ENCODE results near the gene SLC16A3. TPM values are rescaled to one million over a fixed set of nuclear protein-coding genes. Genes with fewer than 3 reads are reported as not detected.
A peak's percentile ranks its signal among the peaks of the same experiment; 100 is the strongest.

SLC16A3 gene
- total RNA-seq, 2 donors from 2014 or later, result 148 to 298 TPM

DNA sequence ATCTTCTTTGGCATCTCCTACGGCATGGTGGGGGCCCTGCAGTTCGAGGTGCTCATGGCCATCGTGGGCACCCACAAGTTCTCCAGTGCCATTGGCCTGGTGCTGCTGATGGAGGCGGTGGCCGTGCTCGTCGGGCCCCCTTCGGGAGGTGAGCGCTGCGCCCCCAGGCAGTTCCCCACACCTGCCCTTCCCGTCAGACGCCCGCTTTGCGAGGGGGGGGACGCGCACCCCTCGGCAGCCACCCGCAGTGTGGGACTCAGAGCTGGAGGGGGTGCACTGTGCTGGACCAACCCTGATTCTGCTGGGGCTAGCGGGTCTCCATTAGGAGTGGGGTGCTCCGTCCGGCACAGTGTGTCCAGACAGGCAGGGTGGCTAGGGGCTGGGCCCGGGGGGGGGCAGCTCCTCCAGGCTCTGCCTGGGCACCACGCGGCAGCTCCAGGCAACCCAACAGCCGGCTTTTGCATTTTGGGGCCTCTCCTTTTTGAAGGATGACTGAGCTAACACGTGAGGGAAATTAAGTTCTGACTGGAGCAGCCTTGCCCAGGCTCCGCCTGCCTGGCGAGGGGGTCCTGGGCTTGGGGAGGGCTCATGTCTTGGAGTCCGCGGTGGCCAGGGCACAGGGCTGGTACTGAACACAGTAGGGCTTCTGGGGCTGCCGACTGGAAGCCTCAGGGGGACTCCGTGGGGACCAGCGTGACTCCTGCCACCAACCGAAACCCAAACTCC lies 9.1 kb downstream of the SLC16A3 start:
- H3K36me3 ChIP-seq, result peaks cover 9% of the 10 kb centered on the region

DNA sequence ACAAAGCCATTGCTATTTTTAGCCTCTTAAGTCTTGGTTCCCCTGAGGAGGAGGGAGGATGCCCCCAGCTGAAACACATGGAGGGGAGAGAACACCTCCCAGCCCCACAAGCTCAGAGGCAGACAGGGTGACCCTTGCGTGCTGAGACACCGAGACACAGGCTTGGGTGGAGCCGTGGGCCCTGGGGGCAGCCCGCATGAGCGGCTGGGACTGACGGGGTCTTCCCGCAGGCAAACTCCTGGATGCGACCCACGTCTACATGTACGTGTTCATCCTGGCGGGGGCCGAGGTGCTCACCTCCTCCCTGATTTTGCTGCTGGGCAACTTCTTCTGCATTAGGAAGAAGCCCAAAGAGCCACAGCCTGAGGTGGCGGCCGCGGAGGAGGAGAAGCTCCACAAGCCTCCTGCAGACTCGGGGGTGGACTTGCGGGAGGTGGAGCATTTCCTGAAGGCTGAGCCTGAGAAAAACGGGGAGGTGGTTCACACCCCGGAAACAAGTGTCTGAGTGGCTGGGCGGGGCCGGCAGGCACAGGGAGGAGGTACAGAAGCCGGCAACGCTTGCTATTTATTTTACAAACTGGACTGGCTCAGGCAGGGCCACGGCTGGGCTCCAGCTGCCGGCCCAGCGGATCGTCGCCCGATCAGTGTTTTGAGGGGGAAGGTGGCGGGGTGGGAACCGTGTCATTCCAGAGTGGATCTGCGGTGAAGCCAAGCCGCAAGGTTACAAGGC lies 9.8 kb downstream of the SLC16A3 start:
- H3K9ac ChIP-seq (ENCODE audit: low read depth in 2 of 2, low read length in 2 of 2), result peak overlapping the region; percentile 27 to 70
- H3K4me3 ChIP-seq, result no peak overlapping the region
- H3K4me1 ChIP-seq, result peaks cover 58% of the 10 kb centered on the region
- H3K27me3 ChIP-seq, result no peaks in the 10 kb centered on the region
- peak; percentile 93 for DNase-seq
- intact Hi-C loops (cut with DNase I), result no loop called here
- H3K27ac ChIP-seq, result peak overlapping the region; percentile 45
- no peaks in the 10 kb centered on the region for H3K9me3 ChIP-seq
- peaks cover 9% of the 10 kb centered on the region for H3K36me3 ChIP-seq
- TF ChIP-seq, protein P1, sequence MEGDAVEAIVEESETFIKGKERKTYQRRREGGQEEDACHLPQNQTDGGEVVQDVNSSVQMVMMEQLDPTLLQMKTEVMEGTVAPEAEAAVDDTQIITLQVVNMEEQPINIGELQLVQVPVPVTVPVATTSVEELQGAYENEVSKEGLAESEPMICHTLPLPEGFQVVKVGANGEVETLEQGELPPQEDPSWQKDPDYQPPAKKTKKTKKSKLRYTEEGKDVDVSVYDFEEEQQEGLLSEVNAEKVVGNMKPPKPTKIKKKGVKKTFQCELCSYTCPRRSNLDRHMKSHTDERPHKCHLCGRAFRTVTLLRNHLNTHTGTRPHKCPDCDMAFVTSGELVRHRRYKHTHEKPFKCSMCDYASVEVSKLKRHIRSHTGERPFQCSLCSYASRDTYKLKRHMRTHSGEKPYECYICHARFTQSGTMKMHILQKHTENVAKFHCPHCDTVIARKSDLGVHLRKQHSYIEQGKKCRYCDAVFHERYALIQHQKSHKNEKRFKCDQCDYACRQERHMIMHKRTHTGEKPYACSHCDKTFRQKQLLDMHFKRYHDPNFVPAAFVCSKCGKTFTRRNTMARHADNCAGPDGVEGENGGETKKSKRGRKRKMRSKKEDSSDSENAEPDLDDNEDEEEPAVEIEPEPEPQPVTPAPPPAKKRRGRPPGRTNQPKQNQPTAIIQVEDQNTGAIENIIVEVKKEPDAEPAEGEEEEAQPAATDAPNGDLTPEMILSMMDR (IDR thresholded peaks at IDR 0.05), result no peak

More for the DNA sequence above, 9.1 kb downstream of the SLC16A3 start:
- Histone ChIP-seq H3K4me3 (no peak overlapping the region), H3K9ac (ENCODE audit: low read depth in 2 of 2, low read length in 2 of 2) (peak overlapping the region in 1 of 2 donors; percentile 70), H3K27me3 (no peaks in the 10 kb centered on the region), H3K4me1 (peaks cover 58% of the 10 kb centered on the region), H3K9me3 (no peaks in the 10 kb centered on the region), H3K27ac (peak overlapping the region; percentile 45)
- TF ChIP-seq, protein P1 (IDR thresholded peaks at IDR 0.05), result no peak
- DNase-seq, result no peak
- intact Hi-C loops (cut with DNase I), result loop anchor here (2.0 kb wide), 1 partner anchor 83 kb away; no protein-coding TSS in a partner anchor

DNA sequence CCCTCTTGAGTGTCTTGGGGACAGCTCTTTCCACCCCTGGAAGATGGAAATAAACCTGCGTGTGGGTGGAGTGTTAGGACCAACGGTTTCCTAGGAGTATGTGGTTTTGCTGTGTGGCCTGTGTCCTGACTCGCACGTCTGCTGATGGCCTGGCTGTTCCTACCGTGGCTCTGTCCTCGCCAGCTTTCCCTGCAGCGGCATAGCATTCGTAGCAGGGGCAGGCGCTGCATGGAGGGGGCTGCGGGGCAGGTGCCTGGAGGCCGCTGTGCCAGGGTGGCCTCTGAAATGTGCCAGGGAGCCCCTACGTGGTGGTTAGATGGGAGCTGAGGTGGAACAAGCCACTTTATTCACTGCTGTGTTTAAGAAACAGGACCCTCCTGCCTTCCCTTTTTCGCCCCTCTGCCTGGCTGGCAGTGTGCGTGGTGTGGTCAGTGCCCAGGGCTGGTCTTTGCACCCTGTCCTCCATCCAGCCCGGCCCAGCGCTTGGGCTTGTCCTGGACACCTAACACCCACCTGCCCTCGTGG lies 10.6 kb downstream of the SLC16A3 start:
- DNase-seq, result no peak
- Histone ChIP-seq H3K4me1 (peaks cover 65% of the 10 kb centered on the region), H3K4me3 (no peak overlapping the region), H3K36me3 (peaks cover 13% of the 10 kb centered on the region), H3K9ac (ENCODE audit: low read depth in 2 of 2, low read length in 2 of 2) (peak overlapping the region in 1 of 2 donors; percentile 8), H3K27ac (peak overlapping the region; percentile 45), H3K27me3 (no peaks in the 10 kb centered on the region), H3K9me3 (no peaks in the 10 kb centered on the region)
- TF ChIP-seq, protein P1 (IDR thresholded peaks at IDR 0.05), result no peak
- intact Hi-C loops (cut with DNase I), result no loop called here

DNA sequence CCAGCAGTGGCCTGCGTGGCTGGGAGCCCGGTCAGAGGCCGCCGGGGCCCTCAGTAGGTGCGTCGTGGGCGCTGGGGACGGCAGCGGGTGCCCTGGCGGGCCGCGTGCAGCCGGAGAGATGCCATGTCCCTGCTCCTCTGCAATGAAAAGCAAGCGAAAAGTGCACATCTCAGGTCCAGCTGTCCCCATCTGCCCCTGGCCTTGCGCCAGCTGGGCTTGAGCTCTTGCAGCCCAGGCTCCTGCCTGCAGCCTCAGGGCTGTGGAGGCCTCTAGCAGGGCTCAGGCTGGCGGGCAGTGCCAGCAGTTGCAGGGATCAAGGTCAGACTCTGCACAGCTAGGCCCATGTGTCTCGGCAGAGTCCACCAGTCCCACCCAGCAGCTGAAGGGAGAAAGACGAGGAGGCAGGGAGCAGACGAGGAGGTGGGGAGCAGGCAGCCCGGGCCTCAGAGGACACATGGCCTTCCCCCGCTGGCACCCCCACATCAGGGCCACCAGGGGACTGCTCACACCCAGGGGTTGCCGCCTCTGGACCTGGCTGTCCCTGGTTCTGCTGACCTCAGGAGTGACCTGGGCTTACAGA lies 11.2 kb downstream of the SLC16A3 start:
- H3K4me3 ChIP-seq, result no peak overlapping the region
- peaks cover 16% of the 10 kb centered on the region for H3K36me3 ChIP-seq
- H3K27me3 ChIP-seq, result no peaks in the 10 kb centered on the region
- H3K4me1 ChIP-seq, result peaks cover 68% of the 10 kb centered on the region
- no peak overlapping the region for H3K27ac ChIP-seq
- intact Hi-C loops (cut with DNase I), result no loop called here
- no peak overlapping the region for H3K9ac ChIP-seq (ENCODE audit: low read depth in 2 of 2, low read length in 2 of 2)
- H3K9me3 ChIP-seq, result no peaks in the 10 kb centered on the region
- TF ChIP-seq, protein P1 (IDR thresholded peaks at IDR 0.05), result no peak
- DNase-seq, result no peak

DNA sequence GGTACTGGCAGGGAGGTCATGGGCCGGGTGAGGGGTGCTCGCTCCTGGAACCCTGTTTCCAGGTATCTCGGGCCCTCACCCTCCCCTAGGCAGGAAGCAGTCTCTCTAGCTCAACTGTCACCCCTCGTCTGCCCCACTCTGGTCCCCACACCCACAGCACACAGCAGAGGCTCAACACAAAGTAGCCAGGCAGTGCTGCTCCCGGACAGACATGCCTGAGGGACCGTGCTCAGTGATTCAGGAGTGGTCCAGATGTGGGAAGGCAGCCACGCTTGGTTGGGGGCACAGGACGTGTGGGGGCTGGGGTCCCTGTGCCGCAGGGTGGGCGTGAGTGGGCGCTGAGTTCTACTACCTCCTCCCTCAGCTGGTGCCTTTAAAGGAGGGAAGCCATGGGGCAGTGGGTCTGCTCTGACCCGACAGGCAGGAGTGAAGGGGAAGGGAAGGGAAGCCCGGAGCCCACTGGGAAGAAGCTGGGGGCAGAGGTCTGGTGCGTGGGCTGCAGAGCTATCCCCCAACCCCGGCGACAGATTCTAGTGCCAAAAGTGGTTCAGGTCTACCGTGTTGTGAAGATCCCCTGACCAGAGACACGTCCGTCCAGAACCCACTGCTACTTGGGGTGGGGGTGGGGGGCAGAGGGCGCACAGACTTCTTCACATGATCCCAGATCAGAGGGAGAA lies 11.8 kb downstream of the SLC16A3 start:
- no peak overlapping the region for H3K9ac ChIP-seq (ENCODE audit: low read depth in 2 of 2, low read length in 2 of 2)
- intact Hi-C loops (cut with DNase I), result no loop called here
- peak overlapping the region; percentile 49 for H3K27ac ChIP-seq
- H3K9me3 ChIP-seq, result no peaks in the 10 kb centered on the region
- H3K4me1 ChIP-seq, result peaks cover 62% of the 10 kb centered on the region
- H3K4me3 ChIP-seq, result no peak overlapping the region
- no peak for DNase-seq
- TF ChIP-seq, protein P1 (IDR thresholded peaks at IDR 0.05), result no peak
- H3K27me3 ChIP-seq, result no peaks in the 10 kb centered on the region
- H3K36me3 ChIP-seq, result peaks cover 22% of the 10 kb centered on the region

Data from colonic mucosa (tissue), 4 donors.